ENCODE measurements around the gene BRSK1. TPM values are rescaled to one million over a fixed set of nuclear protein-coding genes. Genes with fewer than 3 reads are reported as not detected.

BRSK1 gene
- total RNA-seq, 2 experiments from 2014 or later, result 2.6 to 2.7 TPM

GRCh38 chr19:55311397-55311796 is 27.6 kb downstream of the BRSK1 start:
- H3K27me3 ChIP-seq (ENCODE audit: control insufficient read depth in 1 of 2, insufficient read depth in 2 of 2, low read length in 2 of 2), result no peaks in the 10 kb centered on the region
- DNase-seq (no peak), ATAC-seq (ENCODE audit: poor library complexity) (no peak)
- H3K27ac Mint-ChIP-seq, result no peak overlapping the region
- H3K27ac ChIP-seq (ENCODE audit: low read depth in 1 of 2, low read length in 2 of 2), result no peak overlapping the region
- POLR2A ChIA-PET, result no interaction called here
- H3K4me1 Mint-ChIP-seq (ENCODE audit: low read depth), result no peaks in the 10 kb centered on the region
- no peaks in the 10 kb centered on the region for H3K4me1 ChIP-seq (ENCODE audit: insufficient read depth, low read length)
- CTCF ChIA-PET, result no interaction called here
- H3K27me3 Mint-ChIP-seq, result no peaks in the 10 kb centered on the region
- H3K4me3 Mint-ChIP-seq, result no peak overlapping the region
- H3K9me3 Mint-ChIP-seq, result no peaks in the 10 kb centered on the region
- H3K4me3 ChIP-seq (ENCODE audit: low read length), result no peak overlapping the region
- H3K36me3 Mint-ChIP-seq (ENCODE audit: low read depth), result no peaks in the 10 kb centered on the region
- H3K9me3 ChIP-seq (ENCODE audit: control insufficient read depth in 1 of 2, insufficient read depth in 1 of 2, low read length in 2 of 2), result peaks cover 0 to 7% of the 10 kb centered on the region in 2 experiments
- intact Hi-C loops (cut with DNase I, micrococcal nuclease), result no loop called here
- no peaks in the 10 kb centered on the region for H3K36me3 ChIP-seq (ENCODE audit: insufficient read depth, low read length)
- no peak for TF ChIP-seq CTCF (IDR thresholded peaks at IDR 0.05)

- intact Hi-C loops (cut with DNase I, micrococcal nuclease), result no loop called here
- peaks cover 0 to 7% of the 10 kb centered on the region in 2 experiments for H3K9me3 ChIP-seq (ENCODE audit: control insufficient read depth in 1 of 2, insufficient read depth in 1 of 2, low read length in 2 of 2)
- Mint-ChIP-seq H3K27me3 (no peaks in the 10 kb centered on the region), H3K9me3 (no peaks in the 10 kb centered on the region), H3K36me3 (ENCODE audit: low read depth) (no peaks in the 10 kb centered on the region), H3K4me1 (ENCODE audit: low read depth) (no peaks in the 10 kb centered on the region), H3K27ac (no peak overlapping the region), H3K4me3 (no peak overlapping the region)
- POLR2A ChIA-PET, result no interaction called here
- H3K27me3 ChIP-seq (ENCODE audit: control insufficient read depth in 1 of 2, insufficient read depth in 2 of 2, low read length in 2 of 2), result no peaks in the 10 kb centered on the region
- H3K4me1 ChIP-seq (ENCODE audit: insufficient read depth, low read length), result no peaks in the 10 kb centered on the region
- TF ChIP-seq CTCF (IDR thresholded peaks at IDR 0.05), result no peak
- DNase-seq, result no peak
- CTCF ChIA-PET, result no interaction called here
- no peak overlapping the region for H3K27ac ChIP-seq (ENCODE audit: low read depth in 1 of 2, low read length in 2 of 2)
- H3K36me3 ChIP-seq (ENCODE audit: insufficient read depth, low read length), result no peaks in the 10 kb centered on the region
- no peak overlapping the region for H3K4me3 ChIP-seq (ENCODE audit: low read length)
- ATAC-seq (ENCODE audit: poor library complexity), result no peak
Observed at GRCh38 chr19:55311797-55312196, 28.0 kb downstream of the BRSK1 start.

- Mint-ChIP-seq H3K9me3 (no peaks in the 10 kb centered on the region), H3K27me3 (no peaks in the 10 kb centered on the region), H3K4me1 (ENCODE audit: low read depth) (no peaks in the 10 kb centered on the region), H3K27ac (no peak overlapping the region), H3K4me3 (no peak overlapping the region), H3K36me3 (ENCODE audit: low read depth) (no peaks in the 10 kb centered on the region)
- DNase-seq (no peak), ATAC-seq (ENCODE audit: poor library complexity) (no peak)
- Histone ChIP-seq H3K27ac (ENCODE audit: low read depth in 1 of 2, low read length in 2 of 2) (no peak overlapping the region), H3K27me3 (ENCODE audit: control insufficient read depth in 1 of 2, insufficient read depth in 2 of 2, low read length in 2 of 2) (no peaks in the 10 kb centered on the region), H3K36me3 (ENCODE audit: insufficient read depth, low read length) (no peaks in the 10 kb centered on the region), H3K4me3 (ENCODE audit: low read length) (no peak overlapping the region), H3K4me1 (ENCODE audit: insufficient read depth, low read length) (no peaks in the 10 kb centered on the region), H3K9me3 (ENCODE audit: control insufficient read depth in 1 of 2, insufficient read depth in 1 of 2, low read length in 2 of 2) (peaks cover 0 to 7% of the 10 kb centered on the region in 2 experiments)
- ChIA-PET CTCF (no interaction called here), POLR2A (interaction anchor here (0.9 kb wide), 1 partner anchor 27 kb away, joined by 3 read pairs; the partner anchor contains the start of gene KMT5C)
- no peak for TF ChIP-seq CTCF (IDR thresholded peaks at IDR 0.05)
- intact Hi-C loops (cut with DNase I, micrococcal nuclease), result no loop called here
Observed at GRCh38 chr19:55312621-55313512, 29.1 kb downstream of the BRSK1 start.
